GM12892 (cell line): ENCODE data around the gene ZNF491. TPM values are rescaled to one million over a fixed set of nuclear protein-coding genes. Genes with fewer than 3 reads are reported as not detected.
"Not testable (repeated sequence)": the region's sequence is repeated elsewhere in the genome, so short reads cannot be mapped to it uniquely, and the experiment has no call there.

Experiments
- DNase-seq: peaks from one replicate; pipeline ENCODE4 v3.0.0; 2011; ENCODE audit not compliant: insufficient read length
- FAIRE-seq: peaks from 2 replicates; lab custom pipeline; 2011; peaks lifted over from hg19 to GRCh38; lab: Jason Lieb, UNC
- POLR2A ChIP-seq: IDR thresholded peaks from 2 replicates; pipeline ENCODE4 v1.6.1; 2011; ENCODE audit warnings: low read depth, low read length, control low read depth
- POLR2AphosphoS5 ChIP-seq: IDR thresholded peaks from 2 replicates; pipeline ENCODE4 v1.6.1; 2011; ENCODE audit warnings: low read depth, low read length, control low read depth
- TAF1 ChIP-seq: IDR thresholded peaks from 2 replicates; pipeline ENCODE4 v1.6.1; 2011; ENCODE audit warnings: low read depth, mild to moderate bottlenecking, control low read depth, low read length, borderline replicate concordance
- polyA plus RNA-seq: library from polyadenylated mRNA; unstranded; fragments of >200 nt; gene quantifications from one replicate; pipeline ENCODE4 v1.2.1, GENCODE V29; 2012; ENCODE audit warnings: missing spikeins, inconsistent platforms; ENCODE audit not compliant: missing spikeins

The ZNF491 gene
- polyA plus RNA-seq, result 1.0 TPM

GRCh38 chr19:11798391-11799330 lies at the start of gene ZNF491:
ZNF491 (plus strand) TSS chr19:11798523; CDS start chr19:11805954, 7,431 bp downstream.
- peak; percentile 89 for FAIRE-seq
- peak; percentile 39; the same call in 1 of the 2 replicates for TF ChIP-seq POLR2AphosphoS5
- peak; percentile 74; the same call in 1 of the 2 replicates for TF ChIP-seq POLR2A
- peak; percentile 56; the same call in 1 of the 2 replicates for TF ChIP-seq TAF1
- DNase-seq, result peak; percentile 95

GRCh38 chr19:11749751-11750150 lies 48.6 kb upstream of the ZNF491 start:
- no peak for TF ChIP-seq POLR2AphosphoS5
- DNase-seq (no peak), FAIRE-seq (no peak)

- FAIRE-seq, result no peak
- DNase-seq, result no peak
- TF ChIP-seq POLR2A (no peak), POLR2AphosphoS5 (no peak), TAF1 (no peak)
Measured at GRCh38 chr19:11752244-11752736, 46.0 kb upstream of the ZNF491 start.

- TF ChIP-seq POLR2AphosphoS5, result no peak
- no peak for TF ChIP-seq TAF1
- DNase-seq (no peak), FAIRE-seq (no peak)
Measured at GRCh38 chr19:11754663-11755062, 43.7 kb upstream of the ZNF491 start.

GRCh38 chr19:11756965-11757364 lies 41.4 kb upstream of the ZNF491 start:
- TF ChIP-seq POLR2AphosphoS5 (no peak), TAF1 (no peak), POLR2A (no peak)
- DNase-seq (no peak), FAIRE-seq (no peak)

GRCh38 chr19:11759805-11760204 lies 38.5 kb upstream of the ZNF491 start:
- FAIRE-seq (no peak), DNase-seq (no peak)
- TF ChIP-seq POLR2A, result no peak
- TF ChIP-seq TAF1, result no peak
- TF ChIP-seq POLR2AphosphoS5, result no peak

- no peak for TF ChIP-seq POLR2AphosphoS5
- no peak for TF ChIP-seq TAF1
- TF ChIP-seq POLR2A, result no peak
- no peak for FAIRE-seq
Measured at GRCh38 chr19:11763117-11763516, 35.2 kb upstream of the ZNF491 start.

GRCh38 chr19:11763611-11764010 lies 34.7 kb upstream of the ZNF491 start:
- DNase-seq (no peak), FAIRE-seq (no peak)
- TF ChIP-seq POLR2A, result no peak
- no peak for TF ChIP-seq POLR2AphosphoS5
- no peak for TF ChIP-seq TAF1

More at GRCh38 chr19:11763117-11763516, 35.2 kb upstream of the ZNF491 start:
- DNase-seq, result no peak

- peak; percentile 72; the same call in 1 of the 2 replicates for TF ChIP-seq POLR2A
- 0 out of 2 replicates have a peak, but pooled peaks have one; percentile 10 for TF ChIP-seq TAF1
- no peak for TF ChIP-seq POLR2AphosphoS5
- peak; percentile 77 for FAIRE-seq
Measured at GRCh38 chr19:11766597-11767591, 31.4 kb upstream of the ZNF491 start, which contains the start of gene ZNF441. ZNF441 (plus strand) TSS chr19:11767000; CDS start chr19:11767194, 194 bp downstream.

GRCh38 chr19:11767633-11768133 lies 30.6 kb upstream of the ZNF491 start:
- TF ChIP-seq POLR2AphosphoS5 (no peak), POLR2A (no peak), TAF1 (no peak)
- DNase-seq (peak; percentile 25), FAIRE-seq (no peak)

More at GRCh38 chr19:11766597-11767591, 31.4 kb upstream of the ZNF491 start, which contains the start of gene ZNF441:
- DNase-seq, result peak; percentile 79

- TF ChIP-seq TAF1 (no peak), POLR2AphosphoS5 (no peak), POLR2A (no peak)
- DNase-seq, result no peak
- no peak for FAIRE-seq
Measured at GRCh38 chr19:11769995-11770394, 28.3 kb upstream of the ZNF491 start.

GRCh38 chr19:11771520-11771919 lies 26.8 kb upstream of the ZNF491 start:
- DNase-seq, FAIRE-seq: not testable (repeated sequence)

GRCh38 chr19:11776669-11777068 lies 21.7 kb upstream of the ZNF491 start:
- not testable (repeated sequence) for FAIRE-seq, DNase-seq
